ENCODE measurements around the gene RSRC2. TPM values are rescaled to one million over a fixed set of nuclear protein-coding genes. Genes with fewer than 3 reads are reported as not detected.
A peak's percentile ranks its signal among the peaks of the same experiment; 100 is the strongest.

The RSRC2 gene
- total and polyA plus RNA-seq, 9 of the 15 experiments (the other 6 are each of a cell fraction or from before 2014, with no cell fraction given) = 52.6 to 123 (median 80.3) TPM

DNA sequence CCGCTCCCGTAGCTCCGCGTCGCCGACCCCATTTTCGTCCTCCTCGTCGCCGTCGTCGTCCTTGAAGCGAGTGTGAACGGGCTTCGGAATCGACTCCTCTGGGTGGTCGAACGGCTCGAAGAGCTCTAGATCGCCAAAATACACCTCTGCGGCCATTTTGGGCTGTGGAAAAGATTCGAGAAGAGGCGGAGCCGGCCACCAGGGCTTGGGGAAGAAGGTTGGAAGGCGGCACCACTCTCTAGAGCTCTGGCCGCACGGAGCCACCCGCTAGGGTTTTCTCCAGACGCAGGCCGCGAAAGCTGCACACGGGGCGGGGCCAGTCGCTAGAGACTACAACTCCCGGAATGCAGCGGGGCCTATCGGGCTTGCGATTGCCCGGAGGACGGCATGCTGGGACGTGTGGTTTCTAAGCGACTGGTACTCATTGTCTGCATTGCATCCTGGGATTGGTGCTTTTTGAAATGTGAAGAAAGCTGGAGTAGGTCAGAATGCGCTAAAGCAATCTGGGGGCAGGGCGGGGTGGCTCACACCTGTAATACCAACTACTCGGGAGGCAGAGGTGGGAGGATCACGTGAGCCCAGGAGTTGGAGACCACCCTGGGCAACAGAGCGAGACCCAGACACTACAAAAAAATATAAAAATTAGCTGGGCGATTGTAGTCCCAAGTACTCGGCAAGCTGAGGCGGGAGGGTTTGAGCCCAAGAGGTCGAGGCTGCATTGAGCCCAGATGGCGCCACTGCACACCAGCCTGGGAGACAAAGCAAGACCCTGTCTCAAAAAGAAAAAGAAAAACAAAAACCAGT is 25.8 kb downstream of the RSRC2 start, which contains the start of gene ZCCHC8 (continued):
- TF ChIP-seq, protein P1, sequence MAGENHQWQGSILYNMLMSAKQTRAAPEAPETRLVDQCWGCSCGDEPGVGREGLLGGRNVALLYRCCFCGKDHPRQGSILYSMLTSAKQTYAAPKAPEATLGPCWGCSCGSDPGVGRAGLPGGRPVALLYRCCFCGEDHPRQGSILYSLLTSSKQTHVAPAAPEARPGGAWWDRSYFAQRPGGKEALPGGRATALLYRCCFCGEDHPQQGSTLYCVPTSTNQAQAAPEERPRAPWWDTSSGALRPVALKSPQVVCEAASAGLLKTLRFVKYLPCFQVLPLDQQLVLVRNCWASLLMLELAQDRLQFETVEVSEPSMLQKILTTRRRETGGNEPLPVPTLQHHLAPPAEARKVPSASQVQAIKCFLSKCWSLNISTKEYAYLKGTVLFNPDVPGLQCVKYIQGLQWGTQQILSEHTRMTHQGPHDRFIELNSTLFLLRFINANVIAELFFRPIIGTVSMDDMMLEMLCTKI (IDR thresholded peaks at IDR 0.05; ENCODE audit: partially characterized antibody) = no peak
- peak; percentile 92; the same call in 1 of the 2 replicates for TF ChIP-seq PREB (CRISPR knock-in tag; IDR thresholded peaks at IDR 0.05)
- no peak for TF ChIP-seq RBM25 (IDR thresholded peaks at IDR 0.05; ENCODE audit: low read depth, low read length, severe bottlenecking)
- TF ChIP-seq DLX4 (CRISPR knock-in tag; IDR thresholded peaks at IDR 0.05) = no peak
- TF ChIP-seq ZMIZ1 (IDR thresholded peaks at IDR 0.05; ENCODE audit: low read depth in 2 of 2, low read length in 2 of 2) = 0 out of 4 replicates have a peak, but pooled peaks of 1 of the 2 experiments have one; percentile 25
- TF ChIP-seq HES1 (IDR thresholded peaks at IDR 0.05; ENCODE audit: low read depth) = no peak
- no peak for TF ChIP-seq TSC22D4 (tag; IDR thresholded peaks at IDR 0.05)
- TF ChIP-seq MCM7 (IDR thresholded peaks at IDR 0.05) = no peak
- no peak; the same call in 1 of the 2 replicates for TF ChIP-seq GABPA (tag; conservative IDR thresholded peaks at IDR 0.05; ENCODE audit: low read depth)
- TF ChIP-seq JUND (IDR thresholded peaks at IDR 0.05; ENCODE audit: borderline replicate concordance, low read depth, low read length) = peak; percentile 70
- TF ChIP-seq JUND (tag; IDR thresholded peaks at IDR 0.05; ENCODE audit: borderline replicate concordance, low read depth, low read length) = no peak; the same call in 2 of the 3 replicates
- TF ChIP-seq, protein P2, sequence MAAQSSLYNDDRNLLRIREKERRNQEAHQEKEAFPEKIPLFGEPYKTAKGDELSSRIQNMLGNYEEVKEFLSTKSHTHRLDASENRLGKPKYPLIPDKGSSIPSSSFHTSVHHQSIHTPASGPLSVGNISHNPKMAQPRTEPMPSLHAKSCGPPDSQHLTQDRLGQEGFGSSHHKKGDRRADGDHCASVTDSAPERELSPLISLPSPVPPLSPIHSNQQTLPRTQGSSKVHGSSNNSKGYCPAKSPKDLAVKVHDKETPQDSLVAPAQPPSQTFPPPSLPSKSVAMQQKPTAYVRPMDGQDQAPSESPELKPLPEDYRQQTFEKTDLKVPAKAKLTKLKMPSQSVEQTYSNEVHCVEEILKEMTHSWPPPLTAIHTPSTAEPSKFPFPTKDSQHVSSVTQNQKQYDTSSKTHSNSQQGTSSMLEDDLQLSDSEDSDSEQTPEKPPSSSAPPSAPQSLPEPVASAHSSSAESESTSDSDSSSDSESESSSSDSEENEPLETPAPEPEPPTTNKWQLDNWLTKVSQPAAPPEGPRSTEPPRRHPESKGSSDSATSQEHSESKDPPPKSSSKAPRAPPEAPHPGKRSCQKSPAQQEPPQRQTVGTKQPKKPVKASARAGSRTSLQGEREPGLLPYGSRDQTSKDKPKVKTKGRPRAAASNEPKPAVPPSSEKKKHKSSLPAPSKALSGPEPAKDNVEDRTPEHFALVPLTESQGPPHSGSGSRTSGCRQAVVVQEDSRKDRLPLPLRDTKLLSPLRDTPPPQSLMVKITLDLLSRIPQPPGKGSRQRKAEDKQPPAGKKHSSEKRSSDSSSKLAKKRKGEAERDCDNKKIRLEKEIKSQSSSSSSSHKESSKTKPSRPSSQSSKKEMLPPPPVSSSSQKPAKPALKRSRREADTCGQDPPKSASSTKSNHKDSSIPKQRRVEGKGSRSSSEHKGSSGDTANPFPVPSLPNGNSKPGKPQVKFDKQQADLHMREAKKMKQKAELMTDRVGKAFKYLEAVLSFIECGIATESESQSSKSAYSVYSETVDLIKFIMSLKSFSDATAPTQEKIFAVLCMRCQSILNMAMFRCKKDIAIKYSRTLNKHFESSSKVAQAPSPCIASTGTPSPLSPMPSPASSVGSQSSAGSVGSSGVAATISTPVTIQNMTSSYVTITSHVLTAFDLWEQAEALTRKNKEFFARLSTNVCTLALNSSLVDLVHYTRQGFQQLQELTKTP (IDR thresholded peaks at IDR 0.05; ENCODE audit: low read depth in 1 of 2, partially characterized antibody in 2 of 2) = peak; percentile 27 to 98
- 0 out of 2 replicates have a peak, but pooled peaks have one; percentile 80 for TF ChIP-seq NR1H2 (CRISPR knock-in tag; IDR thresholded peaks at IDR 0.05)

All from K562 (cell line).